GM10266 (cell line): Measurements from ENCODE around the gene KCNG2.
"Not testable (repeated sequence)": the region's sequence is repeated elsewhere in the genome, so short reads cannot be mapped to it uniquely, and the experiment has no call there.

ENCODE experiments used
- DNase-seq: peaks from one replicate; pipeline ENCODE4 v3.0.0; 2012; ENCODE audit errors: extremely low spot score
- CTCF ChIP-seq: IDR thresholded peaks from 2 replicates; pipeline ENCODE4 v1.5.1; 2012; ENCODE audit warnings: mild to moderate bottlenecking, low read depth; ENCODE audit not compliant: control insufficient read depth, insufficient read depth; ENCODE audit errors: missing control alignments

Gene KCNG2

GRCh38 chr18:79875931-79876461, 78.3 kb downstream of the KCNG2 start:
- DNase-seq: no peak
- no peak for TF ChIP-seq CTCF

- no peak for TF ChIP-seq CTCF
- DNase-seq: no peak
Observed at GRCh38 chr18:79876497-79876896, 78.8 kb downstream of the KCNG2 start.

GRCh38 chr18:79877163-79878091, 79.7 kb downstream of the KCNG2 start:
- no peak for DNase-seq
- no peak for TF ChIP-seq CTCF

- DNase-seq: not testable (repeated sequence)
Observed at GRCh38 chr18:79878246-79878645, 80.5 kb downstream of the KCNG2 start.

- DNase-seq: no peak
- TF ChIP-seq CTCF: no peak
Observed at GRCh38 chr18:79878741-79879378, 81.1 kb downstream of the KCNG2 start.

GRCh38 chr18:79879566-79879965, 81.8 kb downstream of the KCNG2 start:
- no peak for TF ChIP-seq CTCF
- DNase-seq: no peak

GRCh38 chr18:79881695-79882094, 84.0 kb downstream of the KCNG2 start:
- no peak for TF ChIP-seq CTCF
- DNase-seq: no peak
